ENCODE measurements around the gene CFAP54. TPM values are rescaled to one million over a fixed set of nuclear protein-coding genes. Genes with fewer than 3 reads are reported as not detected.
"Not testable (repeated sequence)": the region's sequence is repeated elsewhere in the genome, so short reads cannot be mapped to it uniquely, and the experiment has no call there.

CFAP54 gene
- total RNA-seq (2014; rRNA removed; shearing (Covaris generic)): not detected in 2 replicates

GRCh38 chr12:96489392-96490056 lies at the start of gene CFAP54:
CFAP54 (plus strand) TSS chr12:96489577; CDS start chr12:96489610, 33 bp downstream.
- DNase-seq (ENCODE audit: low spot score): no peak

DNA sequence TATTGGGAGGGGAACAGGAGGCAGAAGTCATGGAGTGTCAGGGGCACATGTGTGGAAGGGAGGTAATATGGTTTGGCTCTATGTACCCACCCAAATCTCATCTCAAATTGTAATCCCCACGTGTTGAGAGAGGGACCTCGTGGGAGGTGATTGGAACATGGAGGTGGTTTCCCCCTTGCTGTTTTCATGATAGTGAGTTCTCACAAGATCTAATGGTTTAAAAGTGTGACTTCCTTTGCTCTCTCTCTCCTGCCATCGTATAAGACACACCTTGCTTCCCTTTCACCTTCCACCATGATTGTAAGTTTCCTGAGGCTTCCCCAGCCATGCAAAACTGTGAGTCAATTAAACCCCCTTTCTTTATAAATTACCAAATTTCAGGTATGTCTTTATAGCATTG lies 47.6 kb upstream of the CFAP54 start:
- no peak for DNase-seq (ENCODE audit: low spot score)

- DNase-seq (ENCODE audit: low spot score): no peak
Observed at GRCh38 chr12:96442906-96443305, 46.5 kb upstream of the CFAP54 start.

GRCh38 chr12:96444399-96444798 lies 45.0 kb upstream of the CFAP54 start:
- no peak for DNase-seq (ENCODE audit: low spot score)

GRCh38 chr12:96445691-96446583 lies 43.4 kb upstream of the CFAP54 start:
- DNase-seq (ENCODE audit: low spot score): peak; percentile 66

GRCh38 chr12:96447256-96447655 lies 42.1 kb upstream of the CFAP54 start:
- DNase-seq (ENCODE audit: low spot score): no peak

GRCh38 chr12:96448300-96448699 lies 41.1 kb upstream of the CFAP54 start:
- no peak for DNase-seq (ENCODE audit: low spot score)

- DNase-seq (ENCODE audit: low spot score): no peak
Observed at GRCh38 chr12:96452261-96452922, 37.0 kb upstream of the CFAP54 start.

DNA sequence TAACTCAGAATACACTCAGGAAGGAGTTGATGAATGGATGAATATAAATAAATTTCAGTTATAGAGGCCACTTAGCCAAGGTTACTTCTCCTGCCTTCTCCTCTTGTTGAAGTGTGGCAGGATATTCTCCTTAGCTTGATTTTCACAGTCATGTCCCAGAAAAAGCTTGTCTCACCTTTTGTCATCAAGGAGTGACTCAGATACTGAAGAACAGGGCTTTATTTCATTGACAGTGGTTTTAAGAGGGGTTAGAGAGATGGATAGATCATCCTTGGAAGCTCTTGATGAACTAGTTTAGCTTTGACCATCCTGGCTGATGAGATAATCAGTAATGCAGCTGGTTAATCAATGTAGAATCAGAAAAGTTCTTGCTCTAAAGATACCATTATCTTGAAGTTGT lies 35.0 kb upstream of the CFAP54 start:
- DNase-seq (ENCODE audit: low spot score): no peak

DNA sequence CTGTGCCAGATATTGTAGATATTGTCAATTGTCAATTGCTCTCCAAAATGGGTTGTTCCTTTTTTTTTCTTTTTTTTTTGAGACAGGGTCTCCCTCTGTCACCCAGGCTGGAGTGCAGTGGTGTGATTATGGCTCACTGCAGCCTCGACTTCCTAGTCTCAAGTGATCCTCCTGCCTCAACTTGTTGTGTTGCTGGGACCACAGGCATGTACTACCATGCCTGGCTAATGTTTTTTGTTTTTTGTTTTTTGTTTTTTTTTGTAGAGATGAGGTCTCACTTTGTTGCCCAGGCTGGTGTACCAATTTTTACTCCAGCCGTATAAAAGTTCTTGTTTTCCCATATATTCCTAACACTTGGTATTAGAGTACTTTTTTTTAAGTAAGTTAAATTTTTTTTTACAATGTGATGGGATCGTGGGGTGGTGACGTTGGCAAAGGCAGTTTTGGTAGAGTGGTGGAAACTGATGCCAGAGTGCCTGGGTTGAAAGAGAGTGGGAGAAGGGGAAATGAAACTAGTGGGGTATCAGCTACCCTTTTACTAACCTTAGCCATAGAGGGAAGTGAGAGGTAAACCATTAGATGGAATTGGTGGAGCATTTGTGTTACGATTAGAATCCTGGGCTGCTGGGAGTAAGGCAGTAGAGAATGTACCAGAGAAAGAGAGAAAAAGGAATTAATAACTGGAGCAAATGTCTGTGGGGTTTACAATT lies 33.0 kb upstream of the CFAP54 start:
- no peak for DNase-seq (ENCODE audit: low spot score)

DNA sequence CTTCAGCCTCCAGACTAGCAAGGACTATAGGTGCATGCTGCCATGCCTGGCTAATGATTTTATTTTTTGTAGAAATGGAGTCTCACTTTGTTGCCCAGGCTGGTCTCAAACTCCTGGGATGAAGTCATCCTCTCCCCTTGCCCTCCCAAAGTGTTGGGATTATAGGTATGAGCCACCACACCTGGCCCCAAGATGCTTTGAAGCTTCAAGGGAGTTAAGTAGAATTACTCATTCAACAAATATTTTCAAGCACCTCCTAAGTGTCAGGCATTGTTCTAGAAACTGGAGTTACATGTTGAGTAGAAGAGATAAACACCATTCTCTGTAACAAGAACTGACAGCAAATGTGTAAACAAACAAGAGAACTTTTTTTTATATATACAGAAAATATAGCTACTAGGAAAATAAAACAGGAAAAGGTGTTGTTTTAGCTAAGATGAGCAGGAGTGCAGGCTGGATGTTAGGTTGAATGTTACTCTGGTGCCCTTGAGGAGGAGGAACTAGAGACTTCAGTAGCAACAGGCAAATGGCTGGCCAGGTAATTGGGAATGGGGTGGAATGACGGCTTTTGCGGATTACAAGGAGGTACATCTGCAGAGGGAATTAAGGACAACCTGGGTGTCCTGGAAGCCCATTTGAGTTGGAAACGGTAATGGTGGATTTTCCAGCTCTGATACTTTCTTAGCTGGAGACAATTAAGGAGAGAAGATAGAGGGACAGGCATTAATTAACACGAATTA lies 32.0 kb upstream of the CFAP54 start:
- peak; percentile 19 for DNase-seq (ENCODE audit: low spot score)

- DNase-seq (ENCODE audit: low spot score): not testable (repeated sequence)
Observed at GRCh38 chr12:96459281-96459680, 30.1 kb upstream of the CFAP54 start.

- no peak for DNase-seq (ENCODE audit: low spot score)
Observed at GRCh38 chr12:96462571-96463280, 26.7 kb upstream of the CFAP54 start.

DNA sequence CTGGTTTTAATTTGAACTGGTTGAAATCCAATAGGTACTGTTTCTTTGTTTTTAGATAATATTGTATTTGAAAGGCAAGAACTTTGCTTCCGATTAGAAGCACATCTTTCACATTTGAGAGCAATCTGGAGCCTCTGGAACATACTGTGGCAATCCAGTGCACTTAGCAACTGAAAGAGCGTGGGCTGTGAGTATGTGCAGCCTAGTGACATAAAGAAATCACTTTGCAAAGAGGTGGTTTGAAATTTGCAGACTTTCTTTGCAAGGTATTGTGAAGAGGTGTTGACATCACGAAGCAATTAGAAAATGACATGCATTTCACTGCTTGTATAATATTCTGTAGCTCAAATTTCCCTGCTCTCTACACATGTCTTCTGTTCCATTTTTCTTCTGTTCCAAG lies 23.5 kb upstream of the CFAP54 start:
- no peak for DNase-seq (ENCODE audit: low spot score)

DNA sequence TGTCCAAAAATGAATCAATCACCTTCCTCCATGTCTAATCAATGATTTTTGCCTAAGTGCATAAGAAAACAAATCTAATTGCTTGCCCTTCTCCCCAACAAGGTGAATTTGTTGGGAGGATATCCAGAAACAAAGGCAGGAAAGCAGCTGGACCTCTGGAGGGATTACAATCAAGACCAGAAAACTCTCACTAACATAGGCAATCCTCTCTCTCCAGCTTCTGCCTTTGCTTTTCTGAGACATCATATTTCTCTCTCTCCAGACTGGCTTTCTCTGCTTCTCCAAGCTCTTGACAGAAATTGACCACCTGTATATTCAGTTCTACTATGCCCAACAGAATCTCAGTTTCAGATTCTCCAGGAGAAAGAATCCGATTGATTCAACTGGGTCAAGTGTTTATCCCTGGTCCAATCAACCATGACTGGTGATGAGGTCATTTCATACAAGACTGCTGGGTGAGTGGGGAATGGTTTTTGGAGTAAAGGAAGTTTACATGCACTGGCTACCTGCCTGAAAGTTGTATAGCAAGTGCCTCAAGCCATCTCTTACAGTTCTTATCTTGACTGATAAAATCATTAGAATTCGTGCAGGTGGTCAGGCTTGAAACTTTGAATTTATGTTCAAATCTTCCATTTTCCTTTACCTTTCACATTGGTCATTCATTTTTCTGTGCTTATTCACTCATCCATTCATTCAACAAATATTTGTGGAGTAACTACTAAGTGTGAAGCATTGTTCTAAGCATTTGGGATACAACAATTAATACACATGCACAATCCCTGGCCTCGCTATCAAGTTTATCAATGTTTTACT lies 22.2 kb upstream of the CFAP54 start:
- no peak for DNase-seq (ENCODE audit: low spot score)

DNA sequence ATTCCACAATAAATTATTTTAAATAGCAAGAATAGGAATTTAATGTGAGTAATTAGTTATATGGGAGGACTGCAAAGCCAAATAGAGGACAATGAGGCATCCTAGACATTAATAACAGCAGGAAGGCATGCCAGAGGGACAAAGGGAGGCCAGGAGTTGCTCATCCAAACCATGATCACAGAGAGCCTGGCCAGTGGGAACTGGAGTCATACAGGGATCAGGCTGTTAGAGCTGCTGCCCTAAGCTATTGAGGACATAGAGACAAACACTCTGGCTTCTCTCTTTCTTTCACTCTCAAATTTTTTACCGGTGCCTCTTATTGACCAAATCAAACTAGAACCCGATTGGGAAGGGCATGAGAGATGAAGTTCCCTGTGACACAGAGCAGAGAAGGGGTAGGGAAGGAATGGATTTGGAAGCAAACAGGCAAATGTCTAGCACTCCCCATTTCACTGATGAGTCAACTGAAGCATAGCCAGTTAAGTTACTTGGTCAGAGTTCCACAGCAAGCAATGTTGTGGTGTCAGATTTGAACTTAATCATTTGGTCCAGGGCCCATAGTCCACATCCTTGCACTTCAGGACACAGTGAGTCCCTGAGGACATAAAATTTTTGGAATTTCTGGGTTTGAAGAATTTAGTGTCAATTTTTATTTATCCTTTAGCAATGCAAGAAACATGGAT lies 17.9 kb upstream of the CFAP54 start:
- no peak for DNase-seq (ENCODE audit: low spot score)

DNA sequence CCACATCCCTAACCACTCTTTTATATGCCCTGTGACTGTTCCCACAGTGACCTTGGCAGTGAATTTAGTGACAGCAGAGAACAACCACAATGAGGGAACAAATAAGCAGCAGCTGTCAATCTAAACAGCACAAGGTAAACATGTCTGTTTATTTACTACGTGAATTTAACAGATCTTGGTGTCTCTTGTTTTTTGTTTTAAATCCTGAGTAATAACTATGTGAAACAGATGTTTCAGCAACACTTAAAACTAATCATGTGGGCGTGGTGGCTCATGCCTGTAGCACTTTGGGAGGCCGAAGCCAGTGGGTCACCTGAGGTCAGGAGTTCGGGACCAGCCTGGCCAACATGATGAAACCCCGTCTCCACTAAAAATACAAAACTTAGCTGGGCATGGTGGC lies 17.0 kb upstream of the CFAP54 start:
- no peak for DNase-seq (ENCODE audit: low spot score)

DNA sequence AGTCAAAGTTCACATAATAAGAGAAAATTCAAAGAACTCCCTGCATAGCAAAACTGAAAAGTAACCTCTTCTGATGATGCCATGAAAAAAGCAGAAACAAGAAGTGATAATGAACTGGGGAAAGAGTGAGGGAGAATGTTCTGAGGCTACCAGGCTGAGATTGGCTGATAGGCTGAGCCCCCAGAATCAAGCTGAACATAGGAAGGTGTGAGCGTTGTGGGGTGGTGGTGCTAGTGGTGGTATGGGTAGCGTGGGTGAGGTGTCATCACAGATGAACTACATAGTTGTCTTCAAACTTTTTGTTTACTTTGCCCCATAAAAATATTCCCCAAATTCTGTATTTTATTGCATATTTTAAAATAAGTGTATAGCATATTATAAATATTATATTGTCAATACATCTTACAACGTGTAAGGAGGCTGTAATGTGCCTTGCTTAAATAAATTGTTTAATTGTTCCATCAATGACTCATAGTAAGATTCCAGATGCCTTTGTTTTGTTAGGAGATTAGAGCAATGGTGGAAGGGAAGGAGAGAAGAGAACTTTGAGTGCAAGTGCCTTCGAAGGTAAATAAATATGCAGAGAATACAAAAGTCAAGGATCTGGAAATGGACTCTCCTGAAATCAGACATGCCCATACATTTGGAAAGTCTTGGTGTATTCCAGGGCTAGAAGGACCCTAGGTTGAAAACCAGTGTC lies 15.8 kb upstream of the CFAP54 start:
- DNase-seq (ENCODE audit: low spot score): no peak
